Neutrophil (primary cell): ENCODE measurements around the gene PTPRJ.
"Not testable (repeated sequence)": the region's sequence is repeated elsewhere in the genome, so short reads cannot be mapped to it uniquely, and the experiment has no call there.

ENCODE experiments used
- H3K27ac ChIP-seq: fragments of 200-600 bp; sonication (generic); 2 replicates; pipeline ENCODE4 v1.5.1; 2016; ENCODE audit warnings: mild to moderate bottlenecking, moderate library complexity
- H3K27me3 ChIP-seq: fragments of 200-600 bp; sonication (generic); 2 replicates; pipeline ENCODE4 v1.6.0; 2016; ENCODE audit warnings: mild to moderate bottlenecking
- H3K36me3 ChIP-seq: fragments of 200-600 bp; sonication (generic); 2 replicates; pipeline ENCODE4 v1.5.1; 2017
- H3K4me1 ChIP-seq, 2 experiments: fragments of 200-600 bp in 1 of 2; sonication (generic) in 1 of 2; 1 replicate in 1 of 2; 2 replicates in 1 of 2; pipeline versions ENCODE4 v1.5.1 to v1.6.1; 2013 to 2016; ENCODE audit warnings: low read depth in 1 of 2, low read length in 1 of 2, mild to moderate bottlenecking in 1 of 2, moderate library complexity in 1 of 2; ENCODE audit not compliant: control insufficient read depth in 1 of 2, insufficient read depth in 1 of 2
- H3K4me3 ChIP-seq, 2 experiments: fragments of 200-600 bp in 1 of 2; sonication (generic) in 1 of 2; 1 replicate in 1 of 2; 2 replicates in 1 of 2; pipeline ENCODE4 v1.5.1; 2013 to 2016; ENCODE audit warnings: low read depth in 1 of 2, low read length in 1 of 2, mild to moderate bottlenecking in 1 of 2, moderate library complexity in 1 of 2
- H3K9me3 ChIP-seq: fragments of 200-600 bp; sonication (generic); 2 replicates; pipeline ENCODE4 v1.5.1; 2016
- TF ChIP-seq, protein P1 (sequence below): fragments of 200-600 bp; sonication (generic); IDR thresholded peaks from 2 replicates; pipeline ENCODE4 v1.5.1; 2016; ENCODE audit warnings: antibody characterized with exemption

PTPRJ gene

DNA sequence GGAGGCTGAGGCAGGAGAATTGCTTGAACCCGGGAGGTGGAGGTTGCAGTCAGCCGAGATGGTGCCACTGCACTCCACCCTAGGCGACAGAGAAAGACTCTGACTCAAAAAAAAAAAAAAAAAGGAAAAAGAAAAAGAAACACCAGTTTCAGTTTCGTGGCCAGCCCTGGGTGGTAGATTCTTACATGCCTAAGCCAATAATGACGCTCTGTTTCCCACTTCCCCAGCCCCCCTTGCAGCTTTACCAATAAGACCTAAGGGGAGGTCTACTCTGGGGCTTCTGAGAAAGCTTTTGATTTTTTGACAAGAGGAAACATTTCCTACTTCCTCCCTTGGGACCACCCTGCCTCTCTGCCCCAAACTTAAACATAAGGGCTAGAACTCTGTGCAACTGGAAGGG is 30.0 kb upstream of the PTPRJ start:
- no peaks in the 10 kb centered on the region for H3K27me3 ChIP-seq
- H3K4me1 ChIP-seq, result peaks cover 86% of the 10 kb centered on the region in 2 experiments
- peak overlapping the region; percentile 82 for H3K27ac ChIP-seq
- no peak overlapping the region for H3K4me3 ChIP-seq
- TF ChIP-seq, protein P1, sequence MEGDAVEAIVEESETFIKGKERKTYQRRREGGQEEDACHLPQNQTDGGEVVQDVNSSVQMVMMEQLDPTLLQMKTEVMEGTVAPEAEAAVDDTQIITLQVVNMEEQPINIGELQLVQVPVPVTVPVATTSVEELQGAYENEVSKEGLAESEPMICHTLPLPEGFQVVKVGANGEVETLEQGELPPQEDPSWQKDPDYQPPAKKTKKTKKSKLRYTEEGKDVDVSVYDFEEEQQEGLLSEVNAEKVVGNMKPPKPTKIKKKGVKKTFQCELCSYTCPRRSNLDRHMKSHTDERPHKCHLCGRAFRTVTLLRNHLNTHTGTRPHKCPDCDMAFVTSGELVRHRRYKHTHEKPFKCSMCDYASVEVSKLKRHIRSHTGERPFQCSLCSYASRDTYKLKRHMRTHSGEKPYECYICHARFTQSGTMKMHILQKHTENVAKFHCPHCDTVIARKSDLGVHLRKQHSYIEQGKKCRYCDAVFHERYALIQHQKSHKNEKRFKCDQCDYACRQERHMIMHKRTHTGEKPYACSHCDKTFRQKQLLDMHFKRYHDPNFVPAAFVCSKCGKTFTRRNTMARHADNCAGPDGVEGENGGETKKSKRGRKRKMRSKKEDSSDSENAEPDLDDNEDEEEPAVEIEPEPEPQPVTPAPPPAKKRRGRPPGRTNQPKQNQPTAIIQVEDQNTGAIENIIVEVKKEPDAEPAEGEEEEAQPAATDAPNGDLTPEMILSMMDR, result no peak
- H3K36me3 ChIP-seq, result no peaks in the 10 kb centered on the region
- no peaks in the 10 kb centered on the region for H3K9me3 ChIP-seq

DNA sequence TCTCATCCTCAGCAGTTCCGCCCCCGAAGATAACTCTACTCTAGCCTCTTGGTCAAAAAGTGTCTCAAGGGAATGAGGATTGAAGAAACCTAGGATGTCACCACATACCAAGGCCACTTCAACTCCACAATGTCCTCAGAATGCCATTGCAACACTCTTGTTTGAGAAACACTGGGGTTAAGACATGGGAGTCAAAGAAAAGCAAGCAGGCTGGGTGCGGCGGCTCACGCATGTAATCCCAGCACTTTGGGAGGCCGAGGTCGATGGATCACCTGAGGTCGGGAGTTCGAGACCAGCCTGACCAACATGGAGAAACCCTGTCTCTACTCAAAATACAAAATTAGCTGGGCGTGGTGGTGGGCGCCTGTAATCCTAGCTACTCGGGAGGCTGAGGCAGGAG is 28.9 kb upstream of the PTPRJ start:
- Histone ChIP-seq H3K4me1 (peaks cover 78 to 81% of the 10 kb centered on the region in 2 experiments), H3K27ac (peak overlapping the region; percentile 82), H3K4me3 (peak overlapping the region; percentile 2 to 33)
- H3K36me3 ChIP-seq, H3K9me3 ChIP-seq, H3K27me3 ChIP-seq: not testable (repeated sequence)

DNA sequence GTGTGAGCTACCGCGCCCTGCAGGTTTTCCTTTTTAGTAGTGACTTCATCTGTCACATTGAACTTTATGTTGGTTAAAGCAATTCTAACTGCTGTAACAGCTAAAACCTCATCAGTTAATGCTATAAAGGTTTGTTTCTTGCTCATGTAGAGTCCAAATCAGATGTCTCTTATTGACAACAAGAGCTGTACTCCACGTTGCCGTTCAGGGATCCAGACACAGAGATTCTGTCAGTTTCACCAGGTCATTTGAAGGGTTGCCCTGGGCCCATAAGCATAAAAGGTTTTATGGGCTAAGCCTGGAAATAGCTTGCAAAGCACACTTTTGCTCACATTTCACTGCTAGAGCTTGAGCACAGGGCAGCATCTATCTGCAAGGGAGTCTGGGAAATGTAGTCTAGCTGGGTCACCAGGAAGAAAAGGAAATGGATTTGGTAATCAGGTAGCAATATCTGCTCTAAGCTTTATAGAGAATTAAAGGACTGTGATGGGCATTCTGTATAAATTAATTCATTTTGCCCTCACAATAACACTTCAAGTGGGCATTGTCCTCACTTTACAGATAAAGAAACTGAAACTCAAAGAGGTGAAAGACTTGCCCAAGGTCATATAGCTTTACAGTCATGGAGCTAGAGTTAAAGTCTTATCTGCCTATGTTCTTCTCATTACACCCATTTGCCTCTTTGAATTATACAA is 25.2 kb upstream of the PTPRJ start:
- Histone ChIP-seq H3K27ac (no peak overlapping the region), H3K4me3 (no peak overlapping the region), H3K4me1 (peaks cover 41 to 45% of the 10 kb centered on the region in 2 experiments), H3K36me3 (no peaks in the 10 kb centered on the region), H3K27me3 (no peaks in the 10 kb centered on the region), H3K9me3 (no peaks in the 10 kb centered on the region)
- TF ChIP-seq, protein P1, result no peak

DNA sequence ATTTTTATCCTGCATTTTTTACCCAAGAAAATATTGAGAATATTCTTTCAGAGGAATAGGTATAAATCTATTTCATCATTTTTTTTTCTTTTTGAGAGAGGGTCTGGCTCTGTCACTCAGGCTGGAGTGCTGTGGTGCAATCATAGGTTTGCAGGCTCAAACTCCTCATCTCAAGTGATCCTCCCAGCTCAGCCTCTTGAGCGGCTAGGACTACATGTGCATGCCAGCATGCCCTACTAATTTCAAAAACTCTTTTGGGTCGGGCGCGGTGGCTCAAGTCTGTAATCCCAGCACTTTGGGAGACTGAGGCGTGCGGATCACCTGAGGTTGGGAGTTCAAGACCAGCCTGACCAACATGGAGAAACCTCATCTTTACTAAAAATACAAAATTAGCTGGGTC is 20.3 kb upstream of the PTPRJ start:
- H3K27ac ChIP-seq, result no peak overlapping the region
- H3K4me1 ChIP-seq, result peaks cover 13 to 14% of the 10 kb centered on the region in 2 experiments
- H3K36me3 ChIP-seq, result no peaks in the 10 kb centered on the region
- H3K9me3 ChIP-seq, result no peaks in the 10 kb centered on the region
- TF ChIP-seq, protein P1, result no peak
- no peak overlapping the region for H3K4me3 ChIP-seq
- H3K27me3 ChIP-seq, result no peaks in the 10 kb centered on the region

DNA sequence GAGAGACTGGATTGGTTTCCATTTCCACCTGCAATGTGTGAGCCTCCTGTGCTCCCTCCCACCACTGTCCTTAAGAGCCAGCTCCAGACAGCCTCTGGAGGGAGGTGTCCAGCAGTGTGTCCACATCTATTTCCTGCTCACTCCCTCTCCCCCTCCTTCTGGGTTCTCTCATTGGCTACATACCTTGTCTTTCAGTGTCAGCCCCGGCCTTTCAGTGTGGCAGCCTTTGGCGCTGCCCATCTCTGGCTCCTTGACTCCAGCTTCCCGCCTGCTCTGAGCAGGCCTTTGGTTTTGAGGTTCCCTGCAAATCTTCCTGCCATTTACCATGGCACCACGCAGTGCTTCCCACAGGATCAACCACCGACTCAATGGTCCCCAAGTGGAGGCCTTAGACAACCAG is 19.0 kb upstream of the PTPRJ start:
- H3K36me3 ChIP-seq, result no peaks in the 10 kb centered on the region
- TF ChIP-seq, protein P1, result no peak
- no peak overlapping the region for H3K4me3 ChIP-seq
- no peaks in the 10 kb centered on the region for H3K9me3 ChIP-seq
- no peak overlapping the region for H3K27ac ChIP-seq
- no peaks in the 10 kb centered on the region for H3K27me3 ChIP-seq
- peaks cover 5 to 7% of the 10 kb centered on the region in 2 experiments for H3K4me1 ChIP-seq

DNA sequence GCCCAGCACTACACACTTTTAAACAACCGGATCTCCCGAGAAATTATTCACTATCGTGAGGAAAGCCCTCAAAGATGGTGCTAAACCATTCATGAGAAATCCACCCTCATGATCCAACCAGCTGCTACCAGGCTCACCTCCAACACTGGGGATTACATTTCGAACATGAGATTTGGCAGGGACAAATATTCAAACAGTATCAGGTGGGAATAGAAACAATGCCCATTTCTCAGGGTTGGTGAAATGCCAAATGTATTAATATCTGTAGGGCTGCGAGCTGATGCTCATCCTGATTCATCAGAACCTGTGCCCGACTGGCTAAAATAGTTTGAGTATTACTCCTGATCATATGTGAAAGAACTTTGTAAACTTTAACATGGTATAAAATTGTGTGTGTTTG is 15.8 kb upstream of the PTPRJ start:
- no peaks in the 10 kb centered on the region for H3K9me3 ChIP-seq
- no peaks in the 10 kb centered on the region for H3K36me3 ChIP-seq
- no peak overlapping the region for H3K4me3 ChIP-seq
- no peak overlapping the region for H3K27ac ChIP-seq
- peaks cover 7 to 12% of the 10 kb centered on the region in 2 experiments for H3K4me1 ChIP-seq
- TF ChIP-seq, protein P1, result no peak
- no peaks in the 10 kb centered on the region for H3K27me3 ChIP-seq
